Liver (tissue), 9 donors: ENCODE results near the gene MYF5. TPM values are rescaled to one million over a fixed set of nuclear protein-coding genes. Genes with fewer than 3 reads are reported as not detected.

Experiments
- DNase-seq: peaks from one replicate; pipeline ENCODE4 v3.0.0-alpha.2; 2017; ENCODE audit warnings: low spot score
- H3K27ac ChIP-seq, 2 donors: one replicate each; pipeline ENCODE4 v1.7.0; 2013; ENCODE audit warnings: inconsistent platforms in 2 of 2, low read length in 2 of 2, control low read depth in 1 of 2, low read depth in 1 of 2, mild to moderate bottlenecking in 1 of 2
- H3K27me3 ChIP-seq, 4 donors: one replicate each; pipeline versions ENCODE4 v1.6.1 to v1.7.0; 2013; ENCODE audit warnings: low read length in 3 of 4, inconsistent platforms in 1 of 4, mild to moderate bottlenecking in 1 of 4, moderate library complexity in 1 of 4; ENCODE audit not compliant: control insufficient read depth in 4 of 4, insufficient read depth in 4 of 4
- H3K36me3 ChIP-seq, 4 donors: one replicate each; pipeline versions ENCODE4 v1.6.1 to v1.7.0; 2013; ENCODE audit warnings: low read length in 3 of 4, mild to moderate bottlenecking in 3 of 4, low read depth in 1 of 4, moderate library complexity in 1 of 4; ENCODE audit not compliant: control insufficient read depth in 4 of 4, insufficient read depth in 3 of 4
- H3K4me1 ChIP-seq, 4 donors: one replicate each; pipeline versions ENCODE4 v1.6.1 to v1.7.0; 2013; ENCODE audit warnings: low read length in 3 of 4, mild to moderate bottlenecking in 3 of 4, moderate library complexity in 1 of 4; ENCODE audit not compliant: control insufficient read depth in 4 of 4, insufficient read depth in 4 of 4
- H3K4me3 ChIP-seq, 3 donors: one replicate each; pipeline versions ENCODE4 v1.6.1 to v1.7.0; 2013; ENCODE audit warnings: low read length in 3 of 3, control low read depth in 1 of 3, low read depth in 1 of 3, mild to moderate bottlenecking in 1 of 3
- H3K9ac ChIP-seq, 2 donors: one replicate each; pipeline ENCODE4 v1.7.0; 2013; ENCODE audit warnings: low read length in 2 of 2, mild to moderate bottlenecking in 2 of 2, moderate library complexity in 2 of 2, control low read depth in 1 of 2, low read depth in 1 of 2
- H3K9me3 ChIP-seq, 4 donors: one replicate each; pipeline versions ENCODE4 v1.6.1 to v1.7.0; 2013; ENCODE audit warnings: low read length in 3 of 4; ENCODE audit not compliant: control insufficient read depth in 4 of 4
- ATF3 ChIP-seq: IDR thresholded peaks from 2 replicates; pipeline ENCODE4 v1.6.1; 2016; ENCODE audit warnings: antibody characterized with exemption
- CTCF ChIP-seq: fragments of 150-350 bp; IDR thresholded peaks from 2 replicates; pipeline ENCODE4 v1.5.1; 2017; ENCODE audit warnings: improper control_type of control experiment, low read depth, low read length; ENCODE audit not compliant: missing input control
- EGR1 ChIP-seq, 2 donors: IDR thresholded peaks; 2 replicates each; pipeline ENCODE4 v1.6.1; 2016 to 2018; ENCODE audit warnings: antibody characterized with exemption in 2 of 2, low read depth in 2 of 2
- FOXA2 ChIP-seq: IDR thresholded peaks from 2 replicates; pipeline ENCODE4 v1.6.1; 2016; ENCODE audit warnings: antibody characterized with exemption
- GABPA ChIP-seq, 2 donors: IDR thresholded peaks in 1 of 2; conservative IDR thresholded peaks in 1 of 2; 2 replicates each; pipeline ENCODE4 v1.6.1; 2016; ENCODE audit warnings: antibody characterized with exemption in 2 of 2, mild to moderate bottlenecking in 1 of 2, moderate library complexity in 1 of 2
- HNF4A ChIP-seq, 2 donors: conservative IDR thresholded peaks; 2 replicates each; pipeline ENCODE4 v1.6.1; 2016; ENCODE audit warnings: antibody characterized with exemption in 2 of 2, mild to moderate bottlenecking in 2 of 2
- HNF4G ChIP-seq: IDR thresholded peaks from 2 replicates; pipeline ENCODE4 v1.6.1; 2016; ENCODE audit warnings: antibody characterized with exemption
- JUND ChIP-seq, 2 donors: IDR thresholded peaks; 2 replicates each; pipeline ENCODE4 v1.6.1; 2016; ENCODE audit warnings: antibody characterized with exemption in 2 of 2
- MAX ChIP-seq: IDR thresholded peaks from 2 replicates; pipeline ENCODE4 v1.6.1; 2016; ENCODE audit warnings: antibody characterized with exemption
- NR2F2 ChIP-seq: IDR thresholded peaks from 2 replicates; pipeline ENCODE4 v1.6.1; 2016; ENCODE audit warnings: antibody characterized with exemption
- RAD21 ChIP-seq, 2 donors: IDR thresholded peaks; 2 replicates each; pipeline ENCODE4 v1.6.1; 2016; ENCODE audit warnings: antibody characterized with exemption in 2 of 2, mild to moderate bottlenecking in 2 of 2
- SP1 ChIP-seq: IDR thresholded peaks from 2 replicates; pipeline ENCODE4 v1.6.1; 2018; ENCODE audit warnings: antibody characterized with exemption, mild to moderate bottlenecking
- TAF1 ChIP-seq: conservative IDR thresholded peaks from 2 replicates; pipeline ENCODE4 v1.6.1; 2016; ENCODE audit warnings: antibody characterized with exemption, mild to moderate bottlenecking
- YY1 ChIP-seq: IDR thresholded peaks from 2 replicates; pipeline ENCODE4 v1.6.1; 2016; ENCODE audit warnings: antibody characterized with exemption, mild to moderate bottlenecking
- WGBS: extraction: QIAGEN DNeasy Blood & Tissue Kit; methylation state at CpG from one replicate; pipeline ENCODE4 v1.1.7; 2013; 5-methylcytosine and 5-hydroxymethylcytosine counted together
- polyA plus RNA-seq, 2 donors: library from polyadenylated mRNA; stranded (reverse) in 1 of 2; unstranded in 1 of 2; fragments of 200-250 nt in 1 of 2; fragments of >200 nt in 1 of 2; fragmentation: Nextera tagmentation in 1 of 2; extraction: Ambion mirVana in 1 of 2; gene quantifications; one replicate each; pipeline versions ENCODE4 v1.2.1 to v1.2.3, GENCODE V29; 2013 to 2015
- total RNA-seq, 2 donors: library from RNA; depleted of rRNA; stranded (reverse); fragments of >200 nt; gene quantifications; one replicate each; pipeline ENCODE4 v1.2.3, GENCODE V29; 2014
- donor health status: healthy.
- donor health status: healthy.
- donor health status: healthy.
- donor health status: healthy.
- donor health status: healthy.

The MYF5 gene
- total and polyA plus RNA-seq, 4 donors: not detected

- no peak for TF ChIP-seq CTCF
- TF ChIP-seq GABPA (IDR thresholded peaks at IDR 0.05 in 1 of 2, conservative IDR thresholded peaks at IDR 0.05 in 1 of 2): no peak
- TF ChIP-seq HNF4A (conservative IDR thresholded peaks at IDR 0.05): no peak
- TF ChIP-seq MAX: no peak
These were observed 37.2 kb upstream of the MYF5 start (continued) for GRCh38 chr12:80679346-80680131.

- 80% methylated on average over 2 of the region's 2 CpGs for WGBS
- TF ChIP-seq TAF1 (no peak), HNF4G (no peak), HNF4A (conservative IDR thresholded peaks at IDR 0.05) (no peak), YY1 (no peak), FOXA2 (no peak), GABPA (IDR thresholded peaks at IDR 0.05 in 1 of 2, conservative IDR thresholded peaks at IDR 0.05 in 1 of 2) (no peak), ATF3 (no peak), JUND (IDR thresholded peaks at IDR 0.05) (no peak), SP1 (no peak)
- H3K4me3 ChIP-seq: no peak overlapping the region
- H3K36me3 ChIP-seq: no peaks in the 10 kb centered on the region
- no peak overlapping the region for H3K27ac ChIP-seq
- no peaks in the 10 kb centered on the region for H3K9me3 ChIP-seq
- H3K4me1 ChIP-seq: peaks cover 0 to 4% (median 0%) of the 10 kb centered on the region in 4 donors
- H3K9ac ChIP-seq: no peak overlapping the region
- DNase-seq: no peak
- no peaks in the 10 kb centered on the region for H3K27me3 ChIP-seq
These were observed 35.4 kb upstream of the MYF5 start for GRCh38 chr12:80681287-80681686.

GRCh38 chr12:80681786-80682185 lies 34.9 kb upstream of the MYF5 start:
- TF ChIP-seq FOXA2 (no peak), JUND (IDR thresholded peaks at IDR 0.05) (no peak), RAD21 (IDR thresholded peaks at IDR 0.05) (no peak), ATF3 (no peak), HNF4G (no peak), SP1 (no peak), EGR1 (IDR thresholded peaks at IDR 0.05; ENCODE audit: low read depth in 2 of 2) (no peak), TAF1 (no peak), NR2F2 (no peak), HNF4A (conservative IDR thresholded peaks at IDR 0.05) (no peak)
- Histone ChIP-seq H3K9ac (no peak overlapping the region), H3K4me1 (peaks cover 0 to under 1% (median 0%) of the 10 kb centered on the region in 4 donors), H3K4me3 (no peak overlapping the region), H3K27ac (no peak overlapping the region), H3K9me3 (peaks cover 0 to under 1% (median 0%) of the 10 kb centered on the region in 4 donors), H3K36me3 (no peaks in the 10 kb centered on the region), H3K27me3 (no peaks in the 10 kb centered on the region)
- no peak for DNase-seq
- WGBS: 90% methylated on average over 3 of the region's 3 CpGs
